K562 (cell line): ENCODE measurements around the gene COX4I2. TPM values are rescaled to one million over a fixed set of nuclear protein-coding genes. Genes with fewer than 3 reads are reported as not detected.

Source experiments
- AFF4 ChIP-seq: sonication (generic); formaldehyde crosslinking; IDR thresholded peaks from 2 replicates; pipeline ENCODE4 v1.8.0; 2023; ENCODE audit warnings: mild to moderate bottlenecking, missing genetic modification reagents
- CREM ChIP-seq: IDR thresholded peaks from 2 replicates; pipeline ENCODE4 v1.6.1; 2014; ENCODE audit warnings: antibody characterized with exemption, low read depth
- EHMT2 ChIP-seq: fragments of 450-650 bp; IDR thresholded peaks from 2 replicates; pipeline ENCODE4 v1.6.1; 2018; ENCODE audit warnings: antibody characterized with exemption
- TFAP4 ChIP-seq: sonication (generic); formaldehyde crosslinking; IDR thresholded peaks from 2 replicates; pipeline ENCODE4 v1.8.0; 2022; ENCODE audit warnings: missing genetic modification reagents, mild to moderate bottlenecking, moderate library complexity, borderline replicate concordance
- ZFPM2 ChIP-seq: fragments of 250-450 bp; sonication (Bioruptor Pico); IDR thresholded peaks from 2 replicates; pipeline ENCODE4 v1.5.1; 2022; ENCODE audit warnings: mild to moderate bottlenecking
- ZNF282 ChIP-seq: sonication (generic); formaldehyde crosslinking; IDR thresholded peaks from 2 replicates; pipeline ENCODE4 v1.8.1; 2023; ENCODE audit warnings: missing genetic modification reagents
- polyA plus RNA-seq, 8 experiments: library from polyadenylated mRNA; depleted of rRNA in 4 of 8; stranded (reverse) in 5 of 8; unstranded in 3 of 8; fragments of >200 nt; fragmentation: Nextera tagmentation in 2 of 8; fragmentation: Illumina TruSeq in 1 of 8; extraction: Ambion mirVana in 2 of 8; extraction: Trizol in 1 of 8; gene quantifications; 2 replicates each; pipeline versions ENCODE4 v1.2.1 to v1.2.3, GENCODE V29; 2011 to 2014; ENCODE audit warnings: inconsistent platforms in 1 of 8, missing spikeins in 1 of 8
- total RNA-seq, 7 experiments: library from RNA; depleted of rRNA in 6 of 7; stranded (reverse); fragments of >200 nt in 6 of 7; fragmentation: Illumina TruSeq in 2 of 7; extraction: Trizol in 2 of 7; gene quantifications; 2 replicates each; pipeline versions ENCODE4 v1.2.1 to v1.2.3, GENCODE V29; 2011 to 2021; ENCODE audit warnings: low replicate concordance in 1 of 7

The COX4I2 gene
- total and polyA plus RNA-seq, 9 of the 15 experiments (the other 6 are each of a cell fraction or from before 2014, with no cell fraction given) = not detected

GRCh38 chr20:31663838-31664695, 26.4 kb downstream of the COX4I2 start (continued):
- TF ChIP-seq AFF4 (CRISPR knock-in tag) (no peak), ZNF282 (no peak), EHMT2 (no peak), TFAP4 (CRISPR knock-in tag) (no peak), CREM (no peak), ZFPM2 (CRISPR knock-in tag) (no peak)
